Prostate gland (tissue), 2 donors: ENCODE measurements around the gene PTK7. TPM values are rescaled to one million over a fixed set of nuclear protein-coding genes. Genes with fewer than 3 reads are reported as not detected.
"Not testable (repeated sequence)": the region's sequence is repeated elsewhere in the genome, so short reads cannot be mapped to it uniquely, and the experiment has no call there.

Source experiments
- DNase-seq: peaks from one replicate; pipeline ENCODE4 v3.0.0-alpha.2; 2019; ENCODE audit warnings: low spot score
- H3K27ac ChIP-seq, 2 donors: fragments of 200-600 bp; sonication (generic); 2 replicates each; pipeline ENCODE4 v1.5.1; 2017 to 2019
- H3K27me3 ChIP-seq: fragments of 200-600 bp; sonication (generic); replicated peaks from 2 replicates; pipeline ENCODE4 v1.5.1; 2019; ENCODE audit not compliant: insufficient read depth
- H3K36me3 ChIP-seq, 2 donors: fragments of 200-600 bp; sonication (generic); 1 replicate in 1 of 2; 2 replicates in 1 of 2; pipeline versions ENCODE4 v1.5.1 to v1.8.1; 2017 to 2019
- H3K4me1 ChIP-seq: fragments of 200-600 bp; sonication (generic); replicated peaks from 2 replicates; pipeline ENCODE4 v1.5.1; 2019
- H3K4me3 ChIP-seq, 2 donors: fragments of 200-600 bp; sonication (generic); 2 replicates each; pipeline ENCODE4 v1.5.1; 2017 to 2019
- H3K9me3 ChIP-seq: fragments of 200-600 bp; sonication (generic); 2 replicates; pipeline ENCODE4 v1.5.1; 2017
- CTCF ChIP-seq, 4 experiments: fragments of 200-600 bp in 2 of 4; fragments of 450-650 bp in 2 of 4; sonication (generic) in 2 of 4; IDR thresholded peaks; 1 replicate in 3 of 4; 2 replicates in 1 of 4; pipeline ENCODE4 v1.5.1; 2016 to 2019; ENCODE audit warnings: antibody characterized with exemption in 4 of 4, mild to moderate bottlenecking in 2 of 4, moderate library complexity in 2 of 4
- POLR2A ChIP-seq: fragments of 450-650 bp; IDR thresholded peaks from one replicate; pipeline ENCODE4 v1.6.1; 2016; ENCODE audit warnings: antibody characterized with exemption, mild to moderate bottlenecking
- POLR2AphosphoS5 ChIP-seq: sonication (generic); formaldehyde crosslinking; IDR thresholded peaks from one replicate; pipeline ENCODE4 v1.6.1; 2017; ENCODE audit warnings: antibody characterized with exemption
- whole genome bisulfite sequencing: methylation state at CpG from one replicate; pipeline ENCODE4 v1.1.5; 2018; 5-methylcytosine and 5-hydroxymethylcytosine counted together
- intact Hi-C: fragments of 100-400 bp; cut with DNase I; formaldehyde crosslinking; loops from one replicate; pipeline ENCODE4 v1.14.2; 2022
- total RNA-seq, 2 donors: library from RNA; depleted of rRNA; stranded (reverse); fragments of >200 nt; gene quantifications; one replicate each; pipeline ENCODE4 v1.1.0, GENCODE V29; 2016

The PTK7 gene
- total RNA-seq, 2 donors from 2014 or later, result 83.3 to 85.2 TPM

- Histone ChIP-seq H3K36me3 (no peaks in the 10 kb centered on the region), H3K9me3 (no peaks in the 10 kb centered on the region), H3K27me3 (no peaks in the 10 kb centered on the region), H3K4me3 (peak overlapping the region; percentile 73 to 79), H3K4me1 (peaks cover 8% of the 10 kb centered on the region), H3K27ac (peak overlapping the region; percentile 68 to 78)
- no peak for DNase-seq
- TF ChIP-seq POLR2AphosphoS5 (no peak), CTCF (IDR thresholded peaks at IDR 0.05) (no peak), POLR2A (no peak)
- WGBS, result 26% methylated on average over 8 of the region's 8 CpGs
- intact Hi-C loops, result no loop called here
These were observed 1.3 kb downstream of the PTK7 start for GRCh38 chr6:43077333-43077809.

- no peak for TF ChIP-seq CTCF (IDR thresholded peaks at IDR 0.05)
- no peak for TF ChIP-seq POLR2A
- no peak for TF ChIP-seq POLR2AphosphoS5
- Histone ChIP-seq H3K27me3 (no peaks in the 10 kb centered on the region), H3K36me3 (no peaks in the 10 kb centered on the region), H3K9me3 (no peaks in the 10 kb centered on the region), H3K27ac (no peak overlapping the region), H3K4me1 (peaks cover 8% of the 10 kb centered on the region), H3K4me3 (peak overlapping the region in 1 of 2 donors; percentile 79)
- DNase-seq, result no peak
- intact Hi-C loops, result no loop called here
- 76% methylated on average over 6 of the region's 6 CpGs for WGBS
These were observed 1.9 kb downstream of the PTK7 start for GRCh38 chr6:43077981-43078511.

GRCh38 chr6:43078691-43079090 lies 2.6 kb downstream of the PTK7 start:
- DNase-seq, result no peak
- WGBS, result 79% methylated on average over 2 of the region's 2 CpGs
- Histone ChIP-seq H3K27me3 (no peaks in the 10 kb centered on the region), H3K9me3 (no peaks in the 10 kb centered on the region), H3K36me3 (no peaks in the 10 kb centered on the region), H3K4me3 (no peak overlapping the region), H3K4me1 (peaks cover 8% of the 10 kb centered on the region), H3K27ac (no peak overlapping the region)
- TF ChIP-seq CTCF (IDR thresholded peaks at IDR 0.05) (no peak), POLR2A (no peak), POLR2AphosphoS5 (no peak)
- intact Hi-C loops, result no loop called here

- no peaks in the 10 kb centered on the region for H3K27me3 ChIP-seq
- H3K9me3 ChIP-seq, result no peaks in the 10 kb centered on the region
- no peak for DNase-seq
- TF ChIP-seq POLR2A, result no peak
- no peak for TF ChIP-seq POLR2AphosphoS5
- H3K4me1 ChIP-seq, result no peaks in the 10 kb centered on the region
- H3K4me3 ChIP-seq, result no peak overlapping the region
- 85% methylated on average over 4 of the region's 4 CpGs for WGBS
- H3K36me3 ChIP-seq, result no peaks in the 10 kb centered on the region
- H3K27ac ChIP-seq, result no peak overlapping the region
- intact Hi-C loops, result no loop called here
These were observed 4.9 kb downstream of the PTK7 start for GRCh38 chr6:43081043-43081442.

- H3K27me3 ChIP-seq, H3K4me3 ChIP-seq, H3K9me3 ChIP-seq, DNase-seq, H3K36me3 ChIP-seq, H3K4me1 ChIP-seq, H3K27ac ChIP-seq, intact Hi-C loops: not testable (repeated sequence)
- WGBS, result 89% methylated on average over 9 of the region's 9 CpGs
These were observed 5.8 kb downstream of the PTK7 start for GRCh38 chr6:43081922-43082321.
